Left lung (tissue), 10 donors: Measurements from ENCODE around the gene F13B. TPM values are rescaled to one million over a fixed set of nuclear protein-coding genes. Genes with fewer than 3 reads are reported as not detected.
"Not testable (repeated sequence)": the region's sequence is repeated elsewhere in the genome, so short reads cannot be mapped to it uniquely, and the experiment has no call there.

Experiments used
- ATAC-seq: fragments of 200-7000 bp; cut with Tn5 transposase; one replicate; pipeline ENCODE4 v1.9.1; 2020; ENCODE audit warnings: moderate library complexity
- DNase-seq, 4 donors: peaks; one replicate each; pipeline ENCODE4 v3.0.0-alpha.2; 2013 to 2020
- H3K27ac ChIP-seq, 2 donors: fragments of 200-600 bp; sonication (generic) in 1 of 2; one replicate each; pipeline versions ENCODE4 v1.5.0 to v1.8.0; 2020 to 2021
- H3K27me3 ChIP-seq, 2 donors: fragments of 200-600 bp; sonication (generic) in 1 of 2; one replicate each; pipeline versions ENCODE4 v1.5.0 to v1.8.0; 2020 to 2021
- H3K36me3 ChIP-seq, 2 donors: fragments of 200-600 bp; sonication (generic) in 1 of 2; one replicate each; pipeline versions ENCODE4 v1.5.0 to v1.8.0; 2020 to 2021
- H3K4me1 ChIP-seq, 2 donors: fragments of 200-600 bp; one replicate each; pipeline ENCODE4 v1.8.0; 2021
- H3K4me3 ChIP-seq, 2 donors: fragments of 200-600 bp; sonication (generic) in 1 of 2; one replicate each; pipeline versions ENCODE4 v1.5.0 to v1.8.0; 2020 to 2021; ENCODE audit warnings: mild to moderate bottlenecking in 1 of 2
- H3K9me3 ChIP-seq, 2 donors: fragments of 200-600 bp; sonication (generic) in 1 of 2; one replicate each; pipeline versions ENCODE4 v1.5.0 to v1.8.0; 2020 to 2021
- intact Hi-C, 2 donors: fragments of 100-400 bp; cut with DNase I; formaldehyde crosslinking; loops; one replicate each; pipeline versions ENCODE4 v1.11.2 to v1.14.2; 2022
- polyA plus RNA-seq, 6 donors: library from polyadenylated mRNA; unstranded; fragments of 120-200 nt; gene quantifications; one replicate each; pipeline ENCODE4 v1.2.1, GENCODE V29; 2013; ENCODE audit not compliant: insufficient read length in 6 of 6
- total RNA-seq, 2 donors: library from RNA; stranded (reverse); fragmentation: NEBNext Ultra II Directional; extraction: Animal tissue kit (Norgen Biotek cat#: 25700); gene quantifications; one replicate each; pipeline ENCODE4 v1.2.1, GENCODE V29; 2021
- TF ChIP-seq, protein P1 (sequence below), 2 donors: fragments of 200-600 bp; sonication (generic) in 1 of 2; IDR thresholded peaks; one replicate each; pipeline versions ENCODE4 v1.5.0 to v1.8.0; 2021; ENCODE audit warnings: antibody characterized with exemption in 2 of 2
- donor health status: DM: no; HTN: yes; CAD: no.
- donor health status: DM: no; HTN: no; CAD: no.

The F13B gene
- total and polyA plus RNA-seq, 8 donors, result 0.07 to 0.10 (median 0.08) TPM; not detected in 5

DNA sequence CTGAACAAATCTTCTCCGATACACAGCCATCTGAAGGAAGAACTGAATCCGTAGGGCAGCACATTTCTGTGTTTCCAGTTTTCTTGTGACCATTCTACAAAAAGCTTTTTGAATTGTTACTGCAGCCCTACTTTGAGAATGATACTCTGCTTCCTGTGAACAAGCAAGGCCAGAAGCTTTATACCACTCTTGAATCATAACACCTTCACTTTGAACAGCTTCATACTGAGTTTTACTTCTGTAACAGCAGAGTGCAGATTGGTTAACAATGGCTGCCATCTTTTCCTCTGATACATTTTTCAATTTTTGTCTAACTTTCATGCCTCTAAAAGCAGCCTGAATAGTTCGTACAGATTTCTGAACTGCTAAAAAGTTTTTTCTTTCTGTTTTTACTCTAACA lies 33.6 kb upstream of the F13B start:
- intact Hi-C loops, result no loop called here
- no peaks in the 10 kb centered on the region for H3K9me3 ChIP-seq

DNA sequence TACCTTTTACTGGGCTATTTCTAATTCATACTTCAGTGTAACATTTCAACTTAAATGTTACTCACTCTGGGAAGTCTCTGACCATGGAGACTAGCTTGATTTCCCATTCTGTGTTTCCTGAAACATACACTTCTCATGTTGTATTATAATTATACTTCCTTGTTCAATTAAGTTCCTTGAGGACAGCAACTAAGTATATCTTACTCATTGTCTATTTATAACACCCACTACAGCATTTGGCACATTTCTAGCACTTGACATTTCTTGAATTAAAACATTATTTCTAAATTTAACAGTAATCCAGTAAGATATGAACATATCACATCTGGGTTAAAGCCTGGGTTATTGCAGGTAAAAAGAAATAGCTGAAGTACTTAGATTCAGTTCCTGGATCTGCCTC lies 32.4 kb upstream of the F13B start:
- DNase-seq (no peak), ATAC-seq (no peak)
- H3K36me3 ChIP-seq, result peaks cover 0 to 4% of the 10 kb centered on the region in 2 donors
- H3K4me1 ChIP-seq, result no peaks in the 10 kb centered on the region
- H3K27ac ChIP-seq, result no peak overlapping the region
- TF ChIP-seq, protein P1, sequence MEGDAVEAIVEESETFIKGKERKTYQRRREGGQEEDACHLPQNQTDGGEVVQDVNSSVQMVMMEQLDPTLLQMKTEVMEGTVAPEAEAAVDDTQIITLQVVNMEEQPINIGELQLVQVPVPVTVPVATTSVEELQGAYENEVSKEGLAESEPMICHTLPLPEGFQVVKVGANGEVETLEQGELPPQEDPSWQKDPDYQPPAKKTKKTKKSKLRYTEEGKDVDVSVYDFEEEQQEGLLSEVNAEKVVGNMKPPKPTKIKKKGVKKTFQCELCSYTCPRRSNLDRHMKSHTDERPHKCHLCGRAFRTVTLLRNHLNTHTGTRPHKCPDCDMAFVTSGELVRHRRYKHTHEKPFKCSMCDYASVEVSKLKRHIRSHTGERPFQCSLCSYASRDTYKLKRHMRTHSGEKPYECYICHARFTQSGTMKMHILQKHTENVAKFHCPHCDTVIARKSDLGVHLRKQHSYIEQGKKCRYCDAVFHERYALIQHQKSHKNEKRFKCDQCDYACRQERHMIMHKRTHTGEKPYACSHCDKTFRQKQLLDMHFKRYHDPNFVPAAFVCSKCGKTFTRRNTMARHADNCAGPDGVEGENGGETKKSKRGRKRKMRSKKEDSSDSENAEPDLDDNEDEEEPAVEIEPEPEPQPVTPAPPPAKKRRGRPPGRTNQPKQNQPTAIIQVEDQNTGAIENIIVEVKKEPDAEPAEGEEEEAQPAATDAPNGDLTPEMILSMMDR (IDR thresholded peaks at IDR 0.05), result no peak
- H3K4me3 ChIP-seq, result no peak overlapping the region
- no peaks in the 10 kb centered on the region for H3K9me3 ChIP-seq
- no peaks in the 10 kb centered on the region for H3K27me3 ChIP-seq
- intact Hi-C loops, result no loop called here

More for the DNA sequence above, 33.6 kb upstream of the F13B start:
- ATAC-seq (no peak), DNase-seq (no peak)
- no peaks in the 10 kb centered on the region for H3K27me3 ChIP-seq
- no peak overlapping the region for H3K27ac ChIP-seq
- peaks cover 0 to 7% of the 10 kb centered on the region in 2 donors for H3K36me3 ChIP-seq
- TF ChIP-seq, protein P1 (IDR thresholded peaks at IDR 0.05), result no peak
- no peak overlapping the region for H3K4me3 ChIP-seq
- H3K4me1 ChIP-seq, result no peaks in the 10 kb centered on the region

DNA sequence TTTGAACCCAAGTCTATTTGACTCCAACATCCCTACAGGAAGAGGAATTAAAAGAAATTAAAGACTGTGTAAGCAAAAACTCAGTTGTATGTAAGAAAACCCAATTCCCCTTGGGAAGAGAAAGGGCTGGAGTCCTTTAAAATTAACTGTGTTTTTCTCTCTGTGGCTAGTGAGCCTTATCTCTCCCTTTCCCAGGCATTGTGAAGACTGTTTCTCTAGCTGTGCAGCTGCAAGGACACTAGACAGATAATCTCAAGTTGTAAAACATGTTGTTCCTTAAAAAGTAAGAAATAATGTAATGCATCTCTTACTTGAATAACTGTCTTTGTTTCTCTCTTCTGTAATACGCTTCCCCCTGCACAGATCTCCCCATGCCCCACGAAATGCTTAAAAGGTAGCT lies 29.9 kb upstream of the F13B start:
- H3K27me3 ChIP-seq, H3K4me1 ChIP-seq, H3K27ac ChIP-seq, H3K36me3 ChIP-seq, H3K4me3 ChIP-seq, intact Hi-C loops, H3K9me3 ChIP-seq, ATAC-seq, DNase-seq: not testable (repeated sequence)

DNA sequence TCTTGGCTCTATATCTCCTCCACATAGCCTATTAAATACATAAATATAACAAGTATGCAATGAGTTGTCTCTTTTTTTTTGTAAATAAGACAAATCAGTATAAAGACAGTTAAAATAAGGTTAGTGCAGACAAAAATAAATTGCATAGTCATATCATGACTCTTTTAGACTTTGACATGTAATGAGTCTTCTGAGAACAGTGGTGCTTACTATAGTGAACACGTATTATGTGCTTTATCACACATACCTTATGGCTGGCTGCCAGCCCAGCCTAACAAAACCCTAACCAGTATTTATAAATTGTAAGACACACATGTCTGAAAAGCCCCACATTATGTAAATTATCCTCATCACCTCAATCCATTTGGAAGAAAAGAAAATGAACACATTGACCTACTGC lies 29.1 kb upstream of the F13B start:
- intact Hi-C loops, result no loop called here
- TF ChIP-seq, protein P1 (IDR thresholded peaks at IDR 0.05), result no peak
- ATAC-seq, result no peak

DNA sequence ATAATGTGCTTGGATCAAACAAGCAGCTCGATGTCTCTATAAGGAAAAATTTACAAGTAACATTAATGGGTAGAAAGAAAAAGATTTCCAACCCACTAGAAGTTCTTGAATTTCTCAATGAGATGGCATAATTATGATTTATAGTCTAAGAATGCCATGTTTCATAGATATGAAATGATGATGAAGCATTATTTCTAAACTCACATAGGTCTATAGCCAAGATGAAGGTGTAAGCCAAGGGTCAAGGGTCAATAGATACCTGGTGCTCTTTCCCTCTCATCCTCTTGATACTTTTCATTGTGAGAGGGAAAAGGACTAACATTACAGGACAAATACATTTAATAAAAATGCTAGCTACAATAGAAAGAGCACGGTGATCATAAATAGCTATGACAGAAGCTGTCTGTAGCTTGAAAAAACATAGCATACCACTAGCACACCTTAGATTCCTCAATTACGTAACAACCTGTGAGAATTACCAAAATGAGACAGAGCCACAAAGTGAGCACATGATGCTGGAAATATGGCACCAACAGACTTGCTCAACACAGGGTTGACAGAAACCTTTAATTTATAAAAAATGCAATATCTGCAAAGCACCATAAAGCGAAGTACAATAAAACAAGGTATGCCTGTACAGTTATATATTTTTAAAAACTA lies 26.3 kb upstream of the F13B start:
- Histone ChIP-seq H3K27me3 (no peaks in the 10 kb centered on the region), H3K27ac (no peak overlapping the region), H3K36me3 (peaks cover 0 to 5% of the 10 kb centered on the region in 2 donors), H3K4me1 (no peaks in the 10 kb centered on the region), H3K9me3 (no peaks in the 10 kb centered on the region), H3K4me3 (no peak overlapping the region)
- DNase-seq (no peak), ATAC-seq (no peak)
- TF ChIP-seq, protein P1 (IDR thresholded peaks at IDR 0.05), result no peak
- intact Hi-C loops, result no loop called here

More for the DNA sequence above, 29.1 kb upstream of the F13B start:
- Histone ChIP-seq H3K27ac (no peak overlapping the region), H3K36me3 (no peaks in the 10 kb centered on the region), H3K4me3 (no peak overlapping the region), H3K27me3 (no peaks in the 10 kb centered on the region), H3K4me1 (no peaks in the 10 kb centered on the region), H3K9me3 (no peaks in the 10 kb centered on the region)
- no peak for DNase-seq
